ENCODE results near the gene DYDC1. TPM values are rescaled to one million over a fixed set of nuclear protein-coding genes. Genes with fewer than 3 reads are reported as not detected.
A peak's percentile ranks its signal among the peaks of the same experiment; 100 is the strongest.

Gene DYDC1
- total and polyA plus RNA-seq, 8 donors = not detected

DNA sequence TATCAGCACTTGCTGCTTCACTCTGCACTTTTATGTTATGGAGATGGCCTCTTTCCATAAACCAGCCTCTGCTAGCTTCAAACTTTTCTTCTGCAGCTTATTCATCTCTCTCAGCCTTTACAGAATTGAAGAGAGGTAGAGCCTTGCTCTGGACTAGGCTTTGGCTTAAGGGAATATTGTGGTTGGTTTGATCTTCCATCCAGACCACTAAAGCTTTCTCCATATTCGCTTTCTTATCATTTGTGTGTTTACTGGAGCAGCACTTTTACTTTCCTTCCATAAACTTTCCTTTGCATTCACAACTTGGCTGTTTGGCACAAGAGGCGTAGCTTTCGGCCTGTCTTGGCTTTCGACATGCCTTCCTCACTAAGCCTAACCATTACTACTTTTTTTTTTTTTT is 23.6 kb upstream of the DYDC1 start:
- no peak for FAIRE-seq
- no peak overlapping the region for H3K4me3 ChIP-seq
- no peak for DNase-seq
- H3K4me1 ChIP-seq = no peaks in the 10 kb centered on the region
- H3K9me3 ChIP-seq = no peaks in the 10 kb centered on the region
- WGBS, 2 donors = 82 to 90% methylated on average over 4 of the region's 4 CpGs
- intact Hi-C loops (cut with DNase I) = no loop called here
- H3K27me3 ChIP-seq = no peaks in the 10 kb centered on the region
- no peak overlapping the region for H3K27ac ChIP-seq
- TF ChIP-seq CTCF (IDR thresholded peaks at IDR 0.05) = no peak
- no peaks in the 10 kb centered on the region for H3K36me3 ChIP-seq
- no peak for ATAC-seq

DNA sequence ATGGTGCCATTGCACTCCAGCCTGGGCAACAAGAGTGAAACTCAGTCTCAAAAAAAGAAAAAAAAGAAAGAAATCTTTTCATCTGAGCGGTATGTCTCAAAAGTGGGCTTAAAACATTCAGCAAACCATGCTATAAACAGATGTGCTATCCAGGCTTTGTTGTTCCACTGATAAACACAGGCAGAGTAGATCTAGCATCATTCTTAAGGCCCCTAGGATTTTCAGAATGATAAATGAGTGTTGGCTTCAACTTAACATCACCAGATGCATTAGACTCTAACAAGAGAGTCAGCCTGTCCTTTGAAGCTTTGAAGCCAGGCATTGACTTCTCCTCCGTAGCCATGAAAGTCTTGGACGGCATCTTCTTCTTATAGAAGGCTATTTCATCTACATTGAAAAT is 23.1 kb upstream of the DYDC1 start:
- no peak for FAIRE-seq
- intact Hi-C loops (cut with DNase I) = loop anchor here in 1 of 3 donors (10.0 kb wide), 1 partner anchor 545 kb away; no protein-coding TSS in a partner anchor

DNA sequence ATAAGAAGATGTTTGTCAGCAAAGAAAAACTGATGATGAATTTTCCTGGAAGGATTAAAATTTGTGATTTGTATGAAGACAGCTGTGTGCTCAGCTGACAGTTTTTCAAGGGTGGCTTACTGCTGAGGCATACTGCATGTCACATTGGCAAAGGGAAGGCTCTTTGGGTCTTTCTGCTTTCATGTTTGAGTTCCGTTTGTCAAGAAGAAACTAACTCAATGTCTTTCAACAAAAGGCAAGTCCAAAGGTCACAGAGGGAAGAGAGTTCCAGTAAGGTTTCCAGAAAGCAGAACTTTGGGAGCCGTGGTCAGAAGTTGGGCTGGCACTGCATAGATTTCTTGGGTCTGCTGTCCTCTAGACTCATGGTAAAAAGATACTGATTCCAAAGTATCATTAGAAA is 16.9 kb upstream of the DYDC1 start:
- Histone ChIP-seq H3K9me3 (no peaks in the 10 kb centered on the region), H3K36me3 (no peaks in the 10 kb centered on the region), H3K4me3 (no peak overlapping the region), H3K4me1 (peaks cover 0 to 6% (median 0%) of the 10 kb centered on the region in 3 donors), H3K27me3 (no peaks in the 10 kb centered on the region), H3K27ac (no peak overlapping the region)
- intact Hi-C loops (cut with DNase I) = loop anchor here in 1 of 3 donors (10.0 kb wide), 1 partner anchor 551 kb away; no protein-coding TSS in a partner anchor
- TF ChIP-seq CTCF (IDR thresholded peaks at IDR 0.05) = no peak
- FAIRE-seq = no peak
- ATAC-seq = peak in 2 of 4 donors; percentile 54
- WGBS, 2 donors = 33 to 52% methylated on average over 2 of the region's 2 CpGs
- DNase-seq = no peak

More for the DNA sequence above, 23.1 kb upstream of the DYDC1 start:
- 21 to 77% methylated on average over 3 of the region's 3 CpGs for WGBS, 2 donors
- ATAC-seq = no peak
- TF ChIP-seq CTCF (IDR thresholded peaks at IDR 0.05) = no peak
- Histone ChIP-seq H3K36me3 (no peaks in the 10 kb centered on the region), H3K27ac (no peak overlapping the region), H3K4me1 (no peaks in the 10 kb centered on the region), H3K27me3 (no peaks in the 10 kb centered on the region), H3K4me3 (no peak overlapping the region), H3K9me3 (no peaks in the 10 kb centered on the region)
- no peak for DNase-seq

DNA sequence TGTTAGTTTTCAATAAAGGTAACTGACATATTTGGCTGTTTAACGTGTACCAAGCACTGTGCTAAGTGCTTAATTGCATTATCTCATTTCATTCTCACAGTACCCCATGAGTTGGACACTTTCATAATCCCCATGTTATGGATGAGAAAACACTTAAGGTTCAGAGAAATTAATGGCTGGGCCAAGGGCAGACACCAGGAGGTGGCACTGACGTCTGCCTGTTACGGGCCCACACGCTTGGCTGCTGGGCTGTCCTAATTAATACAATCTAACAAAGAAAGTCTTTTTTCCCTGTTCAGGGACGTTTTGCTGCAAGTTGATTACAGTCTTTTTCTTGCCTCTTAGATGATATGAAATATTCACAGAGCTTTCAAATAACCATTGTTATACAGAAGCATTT is 16.1 kb upstream of the DYDC1 start:
- no peak overlapping the region for H3K27ac ChIP-seq
- peaks cover 0 to 6% (median 0%) of the 10 kb centered on the region in 3 donors for H3K4me1 ChIP-seq
- DNase-seq = no peak
- TF ChIP-seq CTCF (IDR thresholded peaks at IDR 0.05) = no peak
- intact Hi-C loops (cut with DNase I) = loop anchor here in 1 of 3 donors (10.0 kb wide), 1 partner anchor 552 kb away; no protein-coding TSS in a partner anchor
- H3K4me3 ChIP-seq = no peak overlapping the region
- no peak for FAIRE-seq
- no peaks in the 10 kb centered on the region for H3K9me3 ChIP-seq
- no peaks in the 10 kb centered on the region for H3K36me3 ChIP-seq
- no peaks in the 10 kb centered on the region for H3K27me3 ChIP-seq
- 63 to 64% methylated on average over 5 of the region's 5 CpGs for WGBS, 2 donors
- ATAC-seq = peak in 1 of 4 donors; percentile 49

DNA sequence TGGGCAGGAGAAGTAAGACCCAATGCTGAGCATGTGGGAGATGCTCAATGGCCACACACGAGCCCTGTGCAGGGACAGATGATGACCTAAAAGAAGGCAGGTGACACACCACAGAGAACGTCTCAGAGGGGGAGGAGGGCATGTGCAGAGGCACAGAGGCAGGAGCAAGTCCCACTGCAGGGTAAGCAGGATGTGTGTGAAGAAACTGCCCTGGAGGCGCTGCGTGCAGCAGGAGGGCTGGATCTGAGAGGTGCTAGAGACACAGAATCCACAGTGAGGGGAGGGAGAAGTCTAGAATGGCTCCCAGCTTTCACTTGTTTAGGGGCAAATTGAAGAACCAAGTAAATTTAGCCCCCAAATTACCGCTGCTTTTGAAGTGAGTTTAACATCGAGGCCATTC is 14.9 kb upstream of the DYDC1 start:
- no peaks in the 10 kb centered on the region for H3K36me3 ChIP-seq
- FAIRE-seq = no peak
- WGBS, 2 donors = 73 to 91% methylated on average over 6 of the region's 6 CpGs

More for the DNA sequence above, 14.9 kb upstream of the DYDC1 start:
- no peak for TF ChIP-seq CTCF (IDR thresholded peaks at IDR 0.05)
- ATAC-seq (no peak), DNase-seq (no peak)
- no peak overlapping the region for H3K4me3 ChIP-seq
- intact Hi-C loops (cut with DNase I) = loop anchor here in 1 of 3 donors (10.0 kb wide), 1 partner anchor 553 kb away; no protein-coding TSS in a partner anchor
- H3K9me3 ChIP-seq = no peaks in the 10 kb centered on the region
- peaks cover 0 to 6% (median 0%) of the 10 kb centered on the region in 3 donors for H3K4me1 ChIP-seq
- no peaks in the 10 kb centered on the region for H3K27me3 ChIP-seq
- H3K27ac ChIP-seq = no peak overlapping the region
